HG03469 (cell line): ENCODE data around the gene METTL8.

ENCODE experiments used
- ATAC-seq: cut with Tn5 transposase; IDR thresholded peaks from one replicate; pipeline ENCODE4 v1.9.1; 2021; ENCODE audit warnings: mild to moderate bottlenecking, moderate library complexity, moderate number of reproducible peaks; ENCODE audit not compliant: unreplicated experiment

The METTL8 gene

GRCh38 chr2:171346723-171347557, 86.8 kb downstream of the METTL8 start:
- no peak for ATAC-seq

GRCh38 chr2:171345971-171346722, 87.6 kb downstream of the METTL8 start:
- ATAC-seq, result no peak

GRCh38 chr2:171344182-171344581, 89.6 kb downstream of the METTL8 start:
- no peak for ATAC-seq

- ATAC-seq, result no peak
Measured at GRCh38 chr2:171342067-171342413, 91.8 kb downstream of the METTL8 start.

- ATAC-seq, result no peak
Measured at GRCh38 chr2:171341394-171342066, 92.3 kb downstream of the METTL8 start.

- no peak for ATAC-seq
Measured at GRCh38 chr2:171334946-171335345, 98.8 kb downstream of the METTL8 start.

GRCh38 chr2:171334171-171334570, 99.6 kb downstream of the METTL8 start:
- no peak for ATAC-seq

GRCh38 chr2:171330155-171330956, 103.4 kb downstream of the METTL8 start:
- no peak for ATAC-seq

GRCh38 chr2:171327043-171327496, 106.7 kb downstream of the METTL8 start:
- no peak for ATAC-seq

- no peak for ATAC-seq
Measured at GRCh38 chr2:171325886-171326585, 107.8 kb downstream of the METTL8 start.

GRCh38 chr2:171323971-171324528, 109.7 kb downstream of the METTL8 start:
- ATAC-seq, result no peak

- no peak for ATAC-seq
Measured at GRCh38 chr2:171322928-171323327, 110.9 kb downstream of the METTL8 start.

GRCh38 chr2:171320731-171321130, 113.1 kb downstream of the METTL8 start:
- ATAC-seq, result no peak

- no peak for ATAC-seq
Measured at GRCh38 chr2:171320208-171320621, 113.6 kb downstream of the METTL8 start.

GRCh38 chr2:171319164-171319810, 114.5 kb downstream of the METTL8 start:
- ATAC-seq, result peak; percentile 32

- no peak for ATAC-seq
Measured at GRCh38 chr2:171318463-171318934, 115.3 kb downstream of the METTL8 start.

- ATAC-seq, result peak; percentile 22
Measured at GRCh38 chr2:171317492-171318125, 116.2 kb downstream of the METTL8 start.

GRCh38 chr2:171316755-171317337, 116.9 kb downstream of the METTL8 start:
- no peak for ATAC-seq
